Hepatocyte (in vitro differentiated cells): Measurements from ENCODE around the gene NRDC. TPM values are rescaled to one million over a fixed set of nuclear protein-coding genes. Genes with fewer than 3 reads are reported as not detected.

ENCODE experiments used
- DNase-seq: peaks from one replicate; pipeline ENCODE4 v3.0.0-alpha.2; 2016; ENCODE audit warnings: low spot score
- H2AFZ ChIP-seq: fragments of 200-600 bp; sonication (generic); 2 replicates; pipeline ENCODE4 v1.6.0; 2016; ENCODE audit warnings: antibody characterized with exemption, mild to moderate bottlenecking
- H3K27ac ChIP-seq: fragments of 200-600 bp; sonication (generic); 2 replicates; pipeline ENCODE4 v1.5.1; 2016; ENCODE audit warnings: mild to moderate bottlenecking
- H3K27me3 ChIP-seq: fragments of 200-600 bp; sonication (generic); 2 replicates; pipeline ENCODE4 v1.6.1; 2016
- H3K36me3 ChIP-seq: fragments of 200-600 bp; sonication (generic); replicated peaks from 2 replicates; pipeline ENCODE4 v1.5.1; 2016; ENCODE audit warnings: low read depth; ENCODE audit not compliant: insufficient read depth
- H3K4me1 ChIP-seq: fragments of 200-600 bp; sonication (generic); 2 replicates; pipeline ENCODE4 v1.5.1; 2016; ENCODE audit warnings: mild to moderate bottlenecking, moderate library complexity; ENCODE audit not compliant: insufficient read depth
- H3K4me2 ChIP-seq: fragments of 200-600 bp; sonication (generic); 2 replicates; pipeline ENCODE4 v1.6.0; 2016
- H3K4me3 ChIP-seq: fragments of 200-600 bp; sonication (generic); 2 replicates; pipeline ENCODE4 v1.5.1; 2016; ENCODE audit warnings: mild to moderate bottlenecking
- H3K79me2 ChIP-seq: fragments of 200-600 bp; sonication (generic); 2 replicates; pipeline ENCODE4 v1.6.0; 2017; ENCODE audit warnings: mild to moderate bottlenecking
- H3K9me2 ChIP-seq: fragments of 200-600 bp; sonication (generic); replicated peaks from 2 replicates; pipeline ENCODE4 v1.6.0; 2017; ENCODE audit warnings: mild to moderate bottlenecking; ENCODE audit not compliant: insufficient read depth
- H3K9me3 ChIP-seq: fragments of 200-600 bp; sonication (generic); 2 replicates; pipeline ENCODE4 v1.5.1; 2016; ENCODE audit warnings: low read depth, mild to moderate bottlenecking
- H4K20me1 ChIP-seq: fragments of 200-600 bp; sonication (generic); 2 replicates; pipeline ENCODE4 v1.6.0; 2016; ENCODE audit warnings: mild to moderate bottlenecking; ENCODE audit not compliant: insufficient read depth, poor library complexity, severe bottlenecking
- EZH2 ChIP-seq: fragments of 200-600 bp; sonication (generic); IDR thresholded peaks from 2 replicates; pipeline ENCODE4 v1.6.1; 2016; ENCODE audit warnings: antibody characterized with exemption, mild to moderate bottlenecking, borderline replicate concordance
- EZH2phosphoT487 ChIP-seq: fragments of 200-600 bp; sonication (generic); IDR thresholded peaks from one replicate; pipeline ENCODE4 v1.6.1; 2018; ENCODE audit warnings: antibody characterized with exemption, mild to moderate bottlenecking, low read depth, moderate library complexity; ENCODE audit not compliant: unreplicated experiment, severe bottlenecking
- WGBS: methylation state at CpG from one replicate; pipeline ENCODE4 v1.1.6; 2016; ENCODE audit warnings: low lambda C conversion rate; ENCODE audit errors: missing lambda C conversion rate; 5-methylcytosine and 5-hydroxymethylcytosine counted together
- microRNA counts: library from miRNA; unstranded; fragments of <30 nt; microRNA quantifications from one replicate; lab custom pipeline; 2017
- microRNA-seq: library from miRNA; unstranded; fragments of <30 nt; microRNA quantifications from one replicate; pipeline ENCODE4, GENCODE V29; 2017
- polyA plus RNA-seq: library from polyadenylated mRNA; unstranded; fragments of >200 nt; fragmentation: Nextera tagmentation; extraction: Ambion mirVana; gene quantifications from 2 replicates; pipeline ENCODE4 v1.2.1, GENCODE V29; 2016
- small RNA-seq: library from RNA; depleted of rRNA; stranded (forward); fragments of <200 nt; gene quantifications from one replicate; pipeline ENCODE3, GENCODE V24; 2014
- total RNA-seq: library from RNA; depleted of rRNA; stranded (reverse); fragments of >200 nt; gene quantifications from 2 replicates; pipeline ENCODE4 v1.2.3, GENCODE V29; 2014
- TF ChIP-seq, protein P1 (sequence below): fragments of 200-600 bp; sonication (generic); IDR thresholded peaks from 2 replicates; pipeline ENCODE4 v1.5.1; 2016; ENCODE audit warnings: antibody characterized with exemption, mild to moderate bottlenecking; ENCODE audit not compliant: poor library complexity

Gene NRDC
- total and polyA plus RNA-seq, 2 experiments from 2014 or later = 82.2 to 89.4 TPM

GRCh38 chr1:51741121-51741681 is 137.3 kb downstream of the NRDC start:
- H3K9me3 ChIP-seq = no peaks in the 10 kb centered on the region
- H3K36me3 ChIP-seq = no peaks in the 10 kb centered on the region
- no peaks in the 10 kb centered on the region for H3K27me3 ChIP-seq
- no peak overlapping the region for H3K27ac ChIP-seq
- TF ChIP-seq, protein P1, sequence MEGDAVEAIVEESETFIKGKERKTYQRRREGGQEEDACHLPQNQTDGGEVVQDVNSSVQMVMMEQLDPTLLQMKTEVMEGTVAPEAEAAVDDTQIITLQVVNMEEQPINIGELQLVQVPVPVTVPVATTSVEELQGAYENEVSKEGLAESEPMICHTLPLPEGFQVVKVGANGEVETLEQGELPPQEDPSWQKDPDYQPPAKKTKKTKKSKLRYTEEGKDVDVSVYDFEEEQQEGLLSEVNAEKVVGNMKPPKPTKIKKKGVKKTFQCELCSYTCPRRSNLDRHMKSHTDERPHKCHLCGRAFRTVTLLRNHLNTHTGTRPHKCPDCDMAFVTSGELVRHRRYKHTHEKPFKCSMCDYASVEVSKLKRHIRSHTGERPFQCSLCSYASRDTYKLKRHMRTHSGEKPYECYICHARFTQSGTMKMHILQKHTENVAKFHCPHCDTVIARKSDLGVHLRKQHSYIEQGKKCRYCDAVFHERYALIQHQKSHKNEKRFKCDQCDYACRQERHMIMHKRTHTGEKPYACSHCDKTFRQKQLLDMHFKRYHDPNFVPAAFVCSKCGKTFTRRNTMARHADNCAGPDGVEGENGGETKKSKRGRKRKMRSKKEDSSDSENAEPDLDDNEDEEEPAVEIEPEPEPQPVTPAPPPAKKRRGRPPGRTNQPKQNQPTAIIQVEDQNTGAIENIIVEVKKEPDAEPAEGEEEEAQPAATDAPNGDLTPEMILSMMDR = no peak
- TF ChIP-seq EZH2phosphoT487 = no peak
- no peak for TF ChIP-seq EZH2
- peaks cover 8% of the 10 kb centered on the region for H4K20me1 ChIP-seq
- WGBS = 72% methylated on average over 1 of the region's 1 CpG
- H3K4me1 ChIP-seq = peaks cover 20% of the 10 kb centered on the region
- DNase-seq = no peak
- H3K79me2 ChIP-seq = peaks cover 83% of the 10 kb centered on the region
- H2AFZ ChIP-seq = no peak overlapping the region
- H3K4me2 ChIP-seq = no peak overlapping the region
- H3K4me3 ChIP-seq = no peak overlapping the region
- H3K9me2 ChIP-seq = no peaks in the 10 kb centered on the region

DNA sequence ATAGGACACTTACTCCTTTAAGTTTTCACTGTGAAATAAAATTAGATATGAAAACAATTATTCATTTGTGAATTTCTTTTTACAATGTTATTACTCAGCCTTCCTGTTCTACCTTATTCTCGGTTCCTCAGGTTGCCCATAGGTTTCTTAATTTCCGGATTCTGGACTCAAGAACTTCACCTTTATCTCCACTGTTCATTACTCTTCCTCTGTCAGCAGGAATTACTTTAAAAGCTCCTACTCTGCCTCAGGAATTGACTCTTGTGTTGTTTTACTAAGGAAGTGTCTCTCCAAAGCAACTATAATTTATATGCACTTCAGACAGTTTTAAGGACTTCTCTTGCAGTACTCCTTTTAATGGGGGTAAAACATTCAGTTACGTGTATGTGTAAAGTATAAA is 137.9 kb downstream of the NRDC start:
- DNase-seq = no peak
- Histone ChIP-seq H3K4me3 (no peak overlapping the region), H3K27ac (no peak overlapping the region), H3K79me2 (peaks cover 88% of the 10 kb centered on the region), H3K9me2 (no peaks in the 10 kb centered on the region), H3K4me2 (no peak overlapping the region), H3K36me3 (no peaks in the 10 kb centered on the region), H3K27me3 (no peaks in the 10 kb centered on the region), H3K9me3 (no peaks in the 10 kb centered on the region), H2AFZ (no peak overlapping the region), H3K4me1 (peaks cover 20% of the 10 kb centered on the region), H4K20me1 (peaks cover 11% of the 10 kb centered on the region)
- WGBS = 48% methylated on average over 3 of the region's 3 CpGs
- TF ChIP-seq EZH2phosphoT487 (no peak), EZH2 (no peak)
- TF ChIP-seq, protein P1 = no peak

MicroRNAs within 50 kb of the gene (microRNA counts, 767-probe panel; counts per million panel counts)
- microRNA hsa-miR-761 (lab: Ali Mortazavi, UCI) = not detected

Small RNA genes lying within 50 kb of the gene (microRNA-seq; reads per million reads assigned to microRNA genes)
- not detected for gene MIR761

Small RNA genes lying within 50 kb of the gene (small RNA-seq; reads per million reads assigned to genes)
- gene AL050343.2 = not detected

Other genes starting within 250 kb of the NRDC start
- gene RAB3B, start 112.0 kb upstream of the NRDC start, total RNA-seq = 23.1 and 24.7 TPM in 2 replicates
- gene RAB3B, start 112.0 kb upstream of the NRDC start, polyA plus RNA-seq = 7.5 and 9.7 TPM in 2 replicates
- 9.6 and 14.8 TPM in 2 replicates for gene KTI12, start 155.1 kb upstream of the NRDC start, total RNA-seq
- 10.4 and 11.4 TPM in 2 replicates for gene KTI12, start 155.1 kb upstream of the NRDC start, polyA plus RNA-seq
- 81.0 and 89.5 TPM in 2 replicates for gene TXNDC12, start 176.5 kb upstream of the NRDC start, total RNA-seq
- 86.2 and 91.1 TPM in 2 replicates for gene TXNDC12, start 176.5 kb upstream of the NRDC start, polyA plus RNA-seq
- 73.9 and 80.2 TPM in 2 replicates for gene BTF3L4, start 177.6 kb upstream of the NRDC start, total RNA-seq
- gene BTF3L4, start 177.6 kb upstream of the NRDC start, polyA plus RNA-seq = 58.6 and 67.5 TPM in 2 replicates